ENCODE measurements around the gene SCGN. TPM values are rescaled to one million over a fixed set of nuclear protein-coding genes. Genes with fewer than 3 reads are reported as not detected.
A peak's percentile ranks its signal among the peaks of the same experiment; 100 is the strongest.

The SCGN gene
- total RNA-seq, 2 experiments from 2014 or later = not detected

DNA sequence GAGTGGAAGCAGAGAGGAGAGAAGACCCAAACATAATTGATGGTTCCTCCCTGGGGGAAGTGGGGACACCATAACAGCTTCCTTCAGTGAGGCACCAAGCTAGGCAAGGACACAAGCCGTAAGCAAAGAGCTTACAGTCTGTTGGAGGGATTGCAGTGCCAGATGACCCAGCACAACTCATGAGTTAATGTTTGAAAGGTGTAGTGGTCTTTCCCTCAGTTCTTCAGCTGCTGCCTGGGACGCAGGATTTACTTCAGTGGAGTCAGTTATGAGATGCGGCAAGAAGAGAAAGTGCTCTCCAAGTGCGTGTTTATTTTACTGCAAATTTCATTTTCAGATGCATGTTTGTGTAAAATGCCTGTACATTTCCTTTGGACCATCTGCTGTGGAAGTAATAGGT, 63.8 kb downstream of the SCGN start:
- Mint-ChIP-seq H3K4me1 (ENCODE audit: low read depth) (no peaks in the 10 kb centered on the region), H3K27me3 (peaks cover 10% of the 10 kb centered on the region), H3K27ac (no peak overlapping the region), H3K4me3 (no peak overlapping the region), H3K36me3 (ENCODE audit: low read depth) (no peaks in the 10 kb centered on the region), H3K9me3 (no peaks in the 10 kb centered on the region)
- DNase-seq (no peak), ATAC-seq (ENCODE audit: poor library complexity) (no peak)
- intact Hi-C loops (cut with DNase I, micrococcal nuclease) = loop anchor here (5.0 to 10.0 kb wide), 2 partner anchors 491 to 493 kb away; no protein-coding TSS in a partner anchor
- ChIA-PET POLR2A (interaction anchor here (1.0 kb wide), 1 partner anchor 304 kb away, joined by 3 read pairs; a partner anchor contains a TSS), CTCF (no interaction called here)
- TF ChIP-seq, protein P1, sequence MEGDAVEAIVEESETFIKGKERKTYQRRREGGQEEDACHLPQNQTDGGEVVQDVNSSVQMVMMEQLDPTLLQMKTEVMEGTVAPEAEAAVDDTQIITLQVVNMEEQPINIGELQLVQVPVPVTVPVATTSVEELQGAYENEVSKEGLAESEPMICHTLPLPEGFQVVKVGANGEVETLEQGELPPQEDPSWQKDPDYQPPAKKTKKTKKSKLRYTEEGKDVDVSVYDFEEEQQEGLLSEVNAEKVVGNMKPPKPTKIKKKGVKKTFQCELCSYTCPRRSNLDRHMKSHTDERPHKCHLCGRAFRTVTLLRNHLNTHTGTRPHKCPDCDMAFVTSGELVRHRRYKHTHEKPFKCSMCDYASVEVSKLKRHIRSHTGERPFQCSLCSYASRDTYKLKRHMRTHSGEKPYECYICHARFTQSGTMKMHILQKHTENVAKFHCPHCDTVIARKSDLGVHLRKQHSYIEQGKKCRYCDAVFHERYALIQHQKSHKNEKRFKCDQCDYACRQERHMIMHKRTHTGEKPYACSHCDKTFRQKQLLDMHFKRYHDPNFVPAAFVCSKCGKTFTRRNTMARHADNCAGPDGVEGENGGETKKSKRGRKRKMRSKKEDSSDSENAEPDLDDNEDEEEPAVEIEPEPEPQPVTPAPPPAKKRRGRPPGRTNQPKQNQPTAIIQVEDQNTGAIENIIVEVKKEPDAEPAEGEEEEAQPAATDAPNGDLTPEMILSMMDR (IDR thresholded peaks at IDR 0.05) = no peak
- Histone ChIP-seq H3K36me3 (ENCODE audit: insufficient read depth, low read length) (no peaks in the 10 kb centered on the region), H3K9me3 (ENCODE audit: control insufficient read depth in 1 of 2, insufficient read depth in 1 of 2, low read length in 2 of 2) (no peaks in the 10 kb centered on the region), H3K4me1 (ENCODE audit: insufficient read depth, low read length) (no peaks in the 10 kb centered on the region), H3K4me3 (ENCODE audit: low read length) (no peak overlapping the region), H3K27me3 (ENCODE audit: control insufficient read depth in 1 of 2, insufficient read depth in 2 of 2, low read length in 2 of 2) (peaks cover 0 to 5% of the 10 kb centered on the region in 2 experiments), H3K27ac (ENCODE audit: low read depth in 1 of 2, low read length in 2 of 2) (no peak overlapping the region)

DNA sequence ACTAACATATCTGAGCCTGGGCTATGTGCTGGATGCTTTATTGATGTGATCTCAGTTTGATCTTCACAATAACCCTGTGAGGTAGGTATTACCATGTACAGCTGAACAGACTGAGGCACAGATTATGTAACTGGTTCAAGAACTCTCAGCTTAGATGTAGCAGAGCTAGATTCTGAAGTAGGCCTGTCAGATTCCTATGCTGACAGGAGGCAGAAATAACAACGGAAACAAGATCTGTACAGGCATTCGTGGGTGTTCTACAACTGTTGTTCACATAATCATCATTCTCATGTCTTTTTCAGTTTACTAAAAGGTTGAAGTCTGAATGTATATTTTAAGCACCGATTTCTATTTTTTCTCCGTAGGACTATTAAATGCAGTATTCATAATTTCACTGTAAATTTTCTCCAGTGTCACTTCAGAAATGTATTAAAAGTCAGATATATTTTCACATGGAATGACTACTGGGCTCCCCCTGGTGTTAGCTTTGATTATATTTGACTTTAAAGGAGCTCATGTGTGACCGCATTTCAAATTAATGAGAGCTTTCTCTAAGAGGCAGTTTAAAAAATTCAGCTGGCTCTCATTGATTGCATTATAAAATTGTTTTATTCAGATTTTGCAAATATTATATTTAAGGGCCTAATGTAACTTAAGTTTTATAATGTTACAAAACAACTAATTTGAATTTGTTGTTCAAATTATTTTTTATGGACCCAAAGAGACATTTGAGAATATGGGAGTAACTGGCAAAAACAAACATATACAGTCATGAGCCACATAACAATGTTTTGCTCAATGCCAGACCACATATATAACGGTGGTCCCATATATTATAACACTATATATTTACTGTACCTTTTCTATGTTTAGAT, 66.1 kb downstream of the SCGN start:
- ChIA-PET POLR2A (interaction anchor here (1.2 kb wide), 1 partner anchor 13 kb away, joined by 4 read pairs; no protein-coding TSS in a partner anchor), CTCF (interaction anchor here (1.2 kb wide), 1 partner anchor 274 kb away, joined by 4 read pairs; no protein-coding TSS in a partner anchor)
- no peaks in the 10 kb centered on the region for H3K36me3 ChIP-seq (ENCODE audit: insufficient read depth, low read length)
- no peaks in the 10 kb centered on the region for H3K4me1 ChIP-seq (ENCODE audit: insufficient read depth, low read length)
- Mint-ChIP-seq H3K9me3 (no peaks in the 10 kb centered on the region), H3K4me3 (no peak overlapping the region), H3K36me3 (ENCODE audit: low read depth) (no peaks in the 10 kb centered on the region), H3K4me1 (ENCODE audit: low read depth) (no peaks in the 10 kb centered on the region), H3K27me3 (peaks cover 15% of the 10 kb centered on the region), H3K27ac (no peak overlapping the region)
- no peak overlapping the region for H3K27ac ChIP-seq (ENCODE audit: low read depth in 1 of 2, low read length in 2 of 2)
- no peak for ATAC-seq (ENCODE audit: poor library complexity)
- intact Hi-C loops (cut with DNase I, micrococcal nuclease) = loop anchor here (5.0 to 10.0 kb wide), 2 partner anchors 493 to 496 kb away; no protein-coding TSS in a partner anchor
- H3K4me3 ChIP-seq (ENCODE audit: low read length) = no peak overlapping the region
- H3K27me3 ChIP-seq (ENCODE audit: control insufficient read depth in 1 of 2, insufficient read depth in 2 of 2, low read length in 2 of 2) = peaks cover 0 to 5% of the 10 kb centered on the region in 2 experiments
- TF ChIP-seq, protein P1 (IDR thresholded peaks at IDR 0.05) = peak; percentile 59
- peak in 3 of 14 experiments; percentile 22 to 39 (median 35) for DNase-seq
- no peaks in the 10 kb centered on the region for H3K9me3 ChIP-seq (ENCODE audit: control insufficient read depth in 1 of 2, insufficient read depth in 1 of 2, low read length in 2 of 2)

DNA sequence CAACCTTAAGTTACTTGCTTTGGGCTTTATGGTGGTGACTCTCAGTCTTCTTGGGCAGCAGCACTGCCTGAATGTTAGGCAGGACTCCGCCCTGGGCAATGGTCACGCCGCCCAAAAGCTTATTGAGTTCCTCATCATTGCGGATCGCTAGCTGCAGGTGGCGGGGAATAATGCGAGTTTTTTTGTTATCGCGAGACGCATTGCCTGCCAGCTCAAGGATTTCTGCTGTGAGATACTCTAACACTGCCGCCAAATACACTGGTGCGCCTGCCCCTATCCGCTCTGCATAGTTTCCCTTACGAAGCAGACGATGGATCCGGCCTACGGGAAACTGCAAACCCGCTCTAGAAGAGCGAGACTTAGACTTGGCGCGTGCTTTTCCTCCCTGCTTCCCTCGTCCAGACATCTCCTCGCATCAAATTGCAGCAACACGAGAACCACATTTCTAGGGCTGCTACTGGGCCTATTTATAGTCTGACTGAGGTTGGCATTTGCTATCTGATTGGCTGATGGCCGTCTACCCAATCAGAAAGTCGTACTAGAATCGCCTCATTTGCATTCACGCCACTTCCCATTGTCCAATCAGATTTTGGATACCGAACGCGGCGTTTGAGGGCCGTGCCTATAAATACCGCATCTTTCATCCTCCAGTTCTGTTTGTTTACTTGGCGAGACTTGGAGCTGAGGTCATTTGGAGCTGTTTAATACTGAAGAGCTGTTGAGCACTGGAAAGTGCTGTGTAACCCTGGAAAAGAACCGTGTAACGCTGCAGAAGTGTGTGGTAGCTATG, 74.3 kb downstream of the SCGN start:
- ATAC-seq (ENCODE audit: poor library complexity) (no peak), DNase-seq (no peak)
- no peaks in the 10 kb centered on the region for H3K36me3 Mint-ChIP-seq (ENCODE audit: low read depth)
- POLR2A ChIA-PET = no interaction called here
- H3K9me3 ChIP-seq (ENCODE audit: control insufficient read depth in 1 of 2, insufficient read depth in 1 of 2, low read length in 2 of 2) = no peaks in the 10 kb centered on the region
- no peak overlapping the region for H3K4me3 Mint-ChIP-seq
- no peak overlapping the region for H3K4me3 ChIP-seq (ENCODE audit: low read length)
- H3K36me3 ChIP-seq (ENCODE audit: insufficient read depth, low read length) = no peaks in the 10 kb centered on the region
- H3K4me1 ChIP-seq (ENCODE audit: insufficient read depth, low read length) = no peaks in the 10 kb centered on the region
- CTCF ChIA-PET = no interaction called here
- H3K27ac ChIP-seq (ENCODE audit: low read depth in 1 of 2, low read length in 2 of 2) = no peak overlapping the region
- no peaks in the 10 kb centered on the region for H3K9me3 Mint-ChIP-seq
- intact Hi-C loops (cut with DNase I, micrococcal nuclease) = no loop called here
- H3K27me3 ChIP-seq (ENCODE audit: control insufficient read depth in 1 of 2, insufficient read depth in 2 of 2, low read length in 2 of 2) = peaks cover 0 to 21% of the 10 kb centered on the region in 2 experiments
- H3K27me3 Mint-ChIP-seq = peaks cover 64% of the 10 kb centered on the region
- no peaks in the 10 kb centered on the region for H3K4me1 Mint-ChIP-seq (ENCODE audit: low read depth)
- no peak overlapping the region for H3K27ac Mint-ChIP-seq
- TF ChIP-seq, protein P1 (IDR thresholded peaks at IDR 0.05) = no peak
